Liver (tissue), 9 donors: ENCODE data around the gene SMIM44. TPM values are rescaled to one million over a fixed set of nuclear protein-coding genes. Genes with fewer than 3 reads are reported as not detected.

Source experiments
- DNase-seq: peaks from one replicate; pipeline ENCODE4 v3.0.0-alpha.2; 2017; ENCODE audit warnings: low spot score
- H3K27ac ChIP-seq, 2 donors: one replicate each; pipeline ENCODE4 v1.7.0; 2013; ENCODE audit warnings: inconsistent platforms in 2 of 2, low read length in 2 of 2, control low read depth in 1 of 2, low read depth in 1 of 2, mild to moderate bottlenecking in 1 of 2
- H3K27me3 ChIP-seq, 4 donors: one replicate each; pipeline versions ENCODE4 v1.6.1 to v1.7.0; 2013; ENCODE audit warnings: low read length in 3 of 4, inconsistent platforms in 1 of 4, mild to moderate bottlenecking in 1 of 4, moderate library complexity in 1 of 4; ENCODE audit not compliant: control insufficient read depth in 4 of 4, insufficient read depth in 4 of 4
- H3K36me3 ChIP-seq, 4 donors: one replicate each; pipeline versions ENCODE4 v1.6.1 to v1.7.0; 2013; ENCODE audit warnings: low read length in 3 of 4, mild to moderate bottlenecking in 3 of 4, low read depth in 1 of 4, moderate library complexity in 1 of 4; ENCODE audit not compliant: control insufficient read depth in 4 of 4, insufficient read depth in 3 of 4
- H3K4me1 ChIP-seq, 4 donors: one replicate each; pipeline versions ENCODE4 v1.6.1 to v1.7.0; 2013; ENCODE audit warnings: low read length in 3 of 4, mild to moderate bottlenecking in 3 of 4, moderate library complexity in 1 of 4; ENCODE audit not compliant: control insufficient read depth in 4 of 4, insufficient read depth in 4 of 4
- H3K4me3 ChIP-seq, 3 donors: one replicate each; pipeline versions ENCODE4 v1.6.1 to v1.7.0; 2013; ENCODE audit warnings: low read length in 3 of 3, control low read depth in 1 of 3, low read depth in 1 of 3, mild to moderate bottlenecking in 1 of 3
- H3K9ac ChIP-seq, 2 donors: one replicate each; pipeline ENCODE4 v1.7.0; 2013; ENCODE audit warnings: low read length in 2 of 2, mild to moderate bottlenecking in 2 of 2, moderate library complexity in 2 of 2, control low read depth in 1 of 2, low read depth in 1 of 2
- H3K9me3 ChIP-seq, 4 donors: one replicate each; pipeline versions ENCODE4 v1.6.1 to v1.7.0; 2013; ENCODE audit warnings: low read length in 3 of 4; ENCODE audit not compliant: control insufficient read depth in 4 of 4
- CTCF ChIP-seq: fragments of 150-350 bp; IDR thresholded peaks from 2 replicates; pipeline ENCODE4 v1.5.1; 2017; ENCODE audit warnings: improper control_type of control experiment, low read depth, low read length; ENCODE audit not compliant: missing input control
- GABPA ChIP-seq, 2 donors: IDR thresholded peaks in 1 of 2; conservative IDR thresholded peaks in 1 of 2; 2 replicates each; pipeline ENCODE4 v1.6.1; 2016; ENCODE audit warnings: antibody characterized with exemption in 2 of 2, mild to moderate bottlenecking in 1 of 2, moderate library complexity in 1 of 2
- REST ChIP-seq: IDR thresholded peaks from 2 replicates; pipeline ENCODE4 v1.6.1; 2016; ENCODE audit warnings: antibody characterized with exemption, mild to moderate bottlenecking
- SP1 ChIP-seq: IDR thresholded peaks from 2 replicates; pipeline ENCODE4 v1.6.1; 2018; ENCODE audit warnings: antibody characterized with exemption, mild to moderate bottlenecking
- TAF1 ChIP-seq: conservative IDR thresholded peaks from 2 replicates; pipeline ENCODE4 v1.6.1; 2016; ENCODE audit warnings: antibody characterized with exemption, mild to moderate bottlenecking
- YY1 ChIP-seq: IDR thresholded peaks from 2 replicates; pipeline ENCODE4 v1.6.1; 2016; ENCODE audit warnings: antibody characterized with exemption, mild to moderate bottlenecking
- WGBS: extraction: QIAGEN DNeasy Blood & Tissue Kit; methylation state at CpG from one replicate; pipeline ENCODE4 v1.1.7; 2013; 5-methylcytosine and 5-hydroxymethylcytosine counted together
- polyA plus RNA-seq, 2 donors: library from polyadenylated mRNA; stranded (reverse) in 1 of 2; unstranded in 1 of 2; fragments of 200-250 nt in 1 of 2; fragments of >200 nt in 1 of 2; fragmentation: Nextera tagmentation in 1 of 2; extraction: Ambion mirVana in 1 of 2; gene quantifications; one replicate each; pipeline versions ENCODE4 v1.2.1 to v1.2.3, GENCODE V29; 2013 to 2015
- total RNA-seq, 2 donors: library from RNA; depleted of rRNA; stranded (reverse); fragments of >200 nt; gene quantifications; one replicate each; pipeline ENCODE4 v1.2.3, GENCODE V29; 2014
- TF ChIP-seq, protein P1 (sequence below): IDR thresholded peaks from 2 replicates; pipeline ENCODE4 v1.6.1; 2016; ENCODE audit warnings: antibody characterized with exemption
- donor health status: healthy.
- donor health status: healthy.
- donor health status: healthy.
- donor health status: healthy.
- donor health status: healthy.

Gene SMIM44
- total and polyA plus RNA-seq, 4 donors = not detected

GRCh38 chr19:3458229-3459088, 24.8 kb downstream of the SMIM44 start:
- 71% methylated on average over 19 of the region's 19 CpGs for WGBS
- H3K4me1 ChIP-seq = peaks cover 4 to 35% (median 18%) of the 10 kb centered on the region in 4 donors
- TF ChIP-seq, protein P1, sequence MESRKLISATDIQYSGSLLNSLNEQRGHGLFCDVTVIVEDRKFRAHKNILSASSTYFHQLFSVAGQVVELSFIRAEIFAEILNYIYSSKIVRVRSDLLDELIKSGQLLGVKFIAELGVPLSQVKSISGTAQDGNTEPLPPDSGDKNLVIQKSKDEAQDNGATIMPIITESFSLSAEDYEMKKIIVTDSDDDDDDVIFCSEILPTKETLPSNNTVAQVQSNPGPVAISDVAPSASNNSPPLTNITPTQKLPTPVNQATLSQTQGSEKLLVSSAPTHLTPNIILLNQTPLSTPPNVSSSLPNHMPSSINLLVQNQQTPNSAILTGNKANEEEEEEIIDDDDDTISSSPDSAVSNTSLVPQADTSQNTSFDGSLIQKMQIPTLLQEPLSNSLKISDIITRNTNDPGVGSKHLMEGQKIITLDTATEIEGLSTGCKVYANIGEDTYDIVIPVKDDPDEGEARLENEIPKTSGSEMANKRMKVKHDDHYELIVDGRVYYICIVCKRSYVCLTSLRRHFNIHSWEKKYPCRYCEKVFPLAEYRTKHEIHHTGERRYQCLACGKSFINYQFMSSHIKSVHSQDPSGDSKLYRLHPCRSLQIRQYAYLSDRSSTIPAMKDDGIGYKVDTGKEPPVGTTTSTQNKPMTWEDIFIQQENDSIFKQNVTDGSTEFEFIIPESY = no peak
- H3K9ac ChIP-seq = peak overlapping the region in 1 of 2 donors; percentile 53
- H3K27ac ChIP-seq = peak overlapping the region; percentile 82 to 94
- H3K9me3 ChIP-seq = no peaks in the 10 kb centered on the region
- H3K4me3 ChIP-seq = no peak overlapping the region
- H3K36me3 ChIP-seq = peaks cover 21 to 47% (median 26%) of the 10 kb centered on the region in 4 donors
- DNase-seq = no peak
- no peaks in the 10 kb centered on the region for H3K27me3 ChIP-seq

DNA sequence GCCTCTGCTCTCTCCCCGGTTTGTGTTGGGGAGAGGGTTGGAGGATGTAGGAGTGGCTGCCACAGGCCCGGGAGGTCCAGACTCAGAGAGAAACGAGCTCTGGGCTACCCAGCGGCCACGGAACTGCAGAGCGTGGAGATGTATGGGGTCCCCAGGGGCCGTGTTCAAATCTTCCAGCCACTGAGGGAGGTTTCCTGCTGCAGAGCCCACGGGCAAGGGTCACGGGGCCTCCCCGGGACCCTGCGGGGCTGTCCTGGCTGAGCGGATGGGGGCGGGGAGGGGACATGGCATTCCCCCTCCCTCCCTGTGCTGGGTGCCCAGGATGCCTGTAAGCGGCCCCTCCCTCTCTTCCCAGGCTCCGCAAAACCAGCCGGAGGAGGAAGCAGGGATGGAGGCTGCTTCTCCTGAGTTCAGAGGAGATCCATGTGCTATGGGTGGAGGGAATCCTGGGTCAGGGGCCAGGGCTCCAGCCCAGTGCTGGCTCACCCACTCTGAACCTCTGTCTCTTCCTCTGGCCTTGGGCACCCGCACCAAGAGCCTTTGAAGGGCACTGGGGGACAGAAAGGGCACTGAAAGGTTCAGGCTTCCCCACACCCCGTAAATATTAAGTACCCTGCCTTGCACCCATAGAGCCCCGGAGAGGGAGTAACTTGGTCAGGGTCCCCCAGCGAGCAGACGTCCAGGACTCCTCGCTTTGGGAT, 25.6 kb downstream of the SMIM44 start:
- Histone ChIP-seq H3K4me1 (peaks cover 3 to 35% (median 18%) of the 10 kb centered on the region in 4 donors), H3K36me3 (peaks cover 20 to 52% (median 29%) of the 10 kb centered on the region in 4 donors), H3K9me3 (no peaks in the 10 kb centered on the region), H3K27ac (peak overlapping the region; percentile 82 to 94), H3K27me3 (no peaks in the 10 kb centered on the region), H3K9ac (no peak overlapping the region), H3K4me3 (no peak overlapping the region)
- TF ChIP-seq TAF1 (no peak), CTCF (no peak), GABPA (IDR thresholded peaks at IDR 0.05 in 1 of 2, conservative IDR thresholded peaks at IDR 0.05 in 1 of 2) (no peak), REST (no peak), YY1 (no peak), SP1 (no peak)
- TF ChIP-seq, protein P1 = no peak
- no peak for DNase-seq
- WGBS = 74% methylated on average over 22 of the region's 22 CpGs
